Measurements from ENCODE around the gene ABCA10. TPM values are rescaled to one million over a fixed set of nuclear protein-coding genes. Genes with fewer than 3 reads are reported as not detected.
"Not testable (repeated sequence)": the region's sequence is repeated elsewhere in the genome, so short reads cannot be mapped to it uniquely, and the experiment has no call there.

Gene ABCA10, protein sequence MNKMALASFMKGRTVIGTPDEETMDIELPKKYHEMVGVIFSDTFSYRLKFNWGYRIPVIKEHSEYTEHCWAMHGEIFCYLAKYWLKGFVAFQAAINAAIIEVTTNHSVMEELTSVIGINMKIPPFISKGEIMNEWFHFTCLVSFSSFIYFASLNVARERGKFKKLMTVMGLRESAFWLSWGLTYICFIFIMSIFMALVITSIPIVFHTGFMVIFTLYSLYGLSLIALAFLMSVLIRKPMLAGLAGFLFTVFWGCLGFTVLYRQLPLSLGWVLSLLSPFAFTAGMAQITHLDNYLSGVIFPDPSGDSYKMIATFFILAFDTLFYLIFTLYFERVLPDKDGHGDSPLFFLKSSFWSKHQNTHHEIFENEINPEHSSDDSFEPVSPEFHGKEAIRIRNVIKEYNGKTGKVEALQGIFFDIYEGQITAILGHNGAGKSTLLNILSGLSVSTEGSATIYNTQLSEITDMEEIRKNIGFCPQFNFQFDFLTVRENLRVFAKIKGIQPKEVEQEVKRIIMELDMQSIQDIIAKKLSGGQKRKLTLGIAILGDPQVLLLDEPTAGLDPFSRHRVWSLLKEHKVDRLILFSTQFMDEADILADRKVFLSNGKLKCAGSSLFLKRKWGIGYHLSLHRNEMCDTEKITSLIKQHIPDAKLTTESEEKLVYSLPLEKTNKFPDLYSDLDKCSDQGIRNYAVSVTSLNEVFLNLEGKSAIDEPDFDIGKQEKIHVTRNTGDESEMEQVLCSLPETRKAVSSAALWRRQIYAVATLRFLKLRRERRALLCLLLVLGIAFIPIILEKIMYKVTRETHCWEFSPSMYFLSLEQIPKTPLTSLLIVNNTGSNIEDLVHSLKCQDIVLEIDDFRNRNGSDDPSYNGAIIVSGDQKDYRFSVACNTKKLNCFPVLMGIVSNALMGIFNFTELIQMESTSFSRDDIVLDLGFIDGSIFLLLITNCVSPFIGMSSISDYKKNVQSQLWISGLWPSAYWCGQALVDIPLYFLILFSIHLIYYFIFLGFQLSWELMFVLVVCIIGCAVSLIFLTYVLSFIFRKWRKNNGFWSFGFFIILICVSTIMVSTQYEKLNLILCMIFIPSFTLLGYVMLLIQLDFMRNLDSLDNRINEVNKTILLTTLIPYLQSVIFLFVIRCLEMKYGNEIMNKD (N-terminal part only)
- 1.0 TPM for total RNA-seq

DNA sequence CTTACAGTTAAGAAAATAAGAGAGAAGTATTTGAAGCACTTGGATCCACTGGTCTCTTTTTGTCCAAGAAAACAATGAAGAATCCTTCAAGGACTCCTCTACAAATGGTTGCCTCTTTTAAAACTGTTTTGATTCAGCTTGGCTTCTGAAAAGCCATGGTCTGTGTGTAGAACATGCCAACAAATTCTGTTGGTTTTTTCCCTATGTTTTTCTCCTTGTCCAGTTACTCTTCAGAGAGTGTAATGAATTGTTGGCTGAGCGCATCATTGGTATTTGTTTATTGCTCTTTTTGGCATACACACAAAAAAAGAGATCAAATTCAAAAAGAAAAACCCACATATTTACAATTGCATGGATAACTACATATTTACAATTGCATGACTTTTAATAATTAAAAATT, at the start of gene ABCA10:
TSS of gene ABCA10 (minus strand) at position 249 of the 400 bp plus-strand sequence. CDS start 3,466 bp downstream, outside the sequence.
- Histone ChIP-seq H3K4me1 (ENCODE audit: insufficient read depth, low read length) (peaks cover 3% of the 10 kb centered on the region), H3K9me3 (ENCODE audit: low read depth, low read length) (peaks cover 25% of the 10 kb centered on the region), H3K27me3 (ENCODE audit: insufficient read depth, low read length) (no peaks in the 10 kb centered on the region), H3K4me3 (ENCODE audit: low read length) (no peak within 1 kb of the TSS)

DNA sequence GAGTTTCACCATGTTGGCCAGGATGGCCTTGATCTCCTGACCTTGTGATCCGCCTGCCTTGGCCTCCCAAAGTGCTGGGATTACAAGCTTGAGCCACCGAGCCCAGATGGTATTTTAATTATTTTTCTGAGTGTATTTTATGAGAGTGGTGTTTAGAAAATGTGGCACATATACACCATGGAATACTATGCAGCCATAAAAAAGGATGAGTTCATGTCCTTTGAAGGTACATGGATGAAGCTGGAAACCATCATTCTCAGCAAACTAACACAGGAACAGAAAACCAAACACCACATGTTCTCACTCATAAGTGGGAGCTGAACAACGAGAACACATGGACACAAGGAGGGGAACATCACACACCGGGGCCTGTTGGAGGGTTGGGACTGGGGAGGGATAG, 47.7 kb upstream of the ABCA10 start:
- H3K4me1 ChIP-seq (ENCODE audit: insufficient read depth, low read length); H3K9me3 ChIP-seq (ENCODE audit: low read depth, low read length); H3K4me3 ChIP-seq (ENCODE audit: low read length); H3K27me3 ChIP-seq (ENCODE audit: insufficient read depth, low read length): not testable (repeated sequence)

DNA sequence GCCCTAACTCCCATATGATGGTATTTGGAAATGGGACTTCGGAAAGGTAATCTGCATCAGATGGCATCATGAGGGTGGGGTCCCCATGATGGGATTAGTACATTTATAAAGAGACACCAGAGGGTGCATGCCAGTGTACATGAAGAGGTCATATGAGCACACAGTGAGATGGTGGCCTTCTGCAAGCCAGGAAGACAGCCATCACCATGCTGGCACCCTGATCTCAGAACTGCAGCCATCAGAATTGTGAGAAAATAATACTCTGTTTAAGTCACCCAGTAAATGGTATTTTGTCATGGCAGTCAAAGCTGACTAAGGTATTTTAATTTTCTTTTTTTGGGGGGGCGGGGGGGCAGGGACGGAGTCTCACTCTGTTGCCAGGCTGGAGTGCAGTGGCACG, 47.1 kb upstream of the ABCA10 start:
- Histone ChIP-seq H3K4me3 (ENCODE audit: low read length) (no peak overlapping the region), H3K27me3 (ENCODE audit: insufficient read depth, low read length) (no peaks in the 10 kb centered on the region), H3K4me1 (ENCODE audit: insufficient read depth, low read length) (no peaks in the 10 kb centered on the region)

DNA sequence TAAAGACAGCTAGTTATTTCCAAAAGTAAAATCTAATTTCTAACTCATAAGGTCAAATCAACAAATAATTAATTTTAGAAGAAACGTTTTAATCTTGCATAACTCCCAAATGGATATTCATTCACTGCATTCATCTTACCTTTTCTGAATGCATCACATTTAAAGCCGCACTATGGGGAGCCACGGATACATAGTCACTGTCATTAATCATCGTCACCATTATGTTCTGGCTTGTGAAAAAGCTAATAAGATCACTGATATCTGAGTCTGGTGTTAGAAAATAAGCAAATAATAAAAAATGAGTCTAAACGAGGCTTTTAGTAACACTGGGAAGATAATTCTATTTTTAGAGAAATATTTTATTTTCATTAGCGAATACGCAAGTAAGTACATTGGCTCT, 42.4 kb upstream of the ABCA10 start:
- no peaks in the 10 kb centered on the region for H3K27me3 ChIP-seq (ENCODE audit: insufficient read depth, low read length)
- no peak overlapping the region for H3K4me3 ChIP-seq (ENCODE audit: low read length)
- H3K9me3 ChIP-seq (ENCODE audit: low read depth, low read length), result no peaks in the 10 kb centered on the region
- H3K4me1 ChIP-seq (ENCODE audit: insufficient read depth, low read length), result no peaks in the 10 kb centered on the region

More for the DNA sequence above, 47.1 kb upstream of the ABCA10 start:
- no peaks in the 10 kb centered on the region for H3K9me3 ChIP-seq (ENCODE audit: low read depth, low read length)

DNA sequence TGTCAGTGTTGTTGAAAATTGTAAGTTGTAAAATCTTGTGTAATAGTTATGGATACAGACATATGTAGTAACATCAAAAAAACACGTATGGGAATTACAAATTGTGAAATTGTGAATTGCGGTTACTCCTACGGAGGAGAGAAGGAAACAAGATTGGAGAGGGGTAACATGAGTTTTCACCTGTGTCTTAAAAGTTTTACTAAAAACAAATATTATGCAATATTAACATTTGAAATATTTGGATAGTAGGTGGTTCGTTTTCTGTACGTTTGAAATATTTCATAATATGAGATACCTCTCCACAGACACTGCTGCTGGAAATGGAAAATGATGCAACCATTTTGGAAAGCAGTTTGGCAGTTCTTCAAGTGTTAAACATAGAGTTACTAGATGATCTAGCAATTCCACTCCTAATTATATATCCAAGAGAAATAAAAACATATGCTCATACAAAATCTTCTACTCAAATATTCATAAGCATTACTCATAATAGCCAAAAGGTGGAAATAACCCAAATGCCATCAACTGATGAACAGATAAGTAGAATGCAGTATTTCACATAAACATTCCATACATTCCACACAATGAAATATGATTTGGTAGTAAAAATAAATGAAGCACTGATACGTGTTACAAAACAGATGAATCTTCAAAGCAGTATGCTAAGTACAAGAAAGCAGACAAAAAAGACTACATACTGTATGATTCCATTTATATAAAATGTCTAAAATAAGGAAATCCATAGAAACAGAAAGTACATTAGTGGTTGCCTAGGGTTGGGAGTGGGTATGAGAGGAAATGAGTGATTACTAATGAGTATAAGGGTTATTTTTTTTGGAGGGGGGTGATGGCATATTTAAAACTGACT, 40.7 kb upstream of the ABCA10 start:
- Histone ChIP-seq H3K4me3 (ENCODE audit: low read length) (no peak overlapping the region), H3K9me3 (ENCODE audit: low read depth, low read length) (no peaks in the 10 kb centered on the region), H3K27me3 (ENCODE audit: insufficient read depth, low read length) (no peaks in the 10 kb centered on the region), H3K4me1 (ENCODE audit: insufficient read depth, low read length) (no peaks in the 10 kb centered on the region)

DNA sequence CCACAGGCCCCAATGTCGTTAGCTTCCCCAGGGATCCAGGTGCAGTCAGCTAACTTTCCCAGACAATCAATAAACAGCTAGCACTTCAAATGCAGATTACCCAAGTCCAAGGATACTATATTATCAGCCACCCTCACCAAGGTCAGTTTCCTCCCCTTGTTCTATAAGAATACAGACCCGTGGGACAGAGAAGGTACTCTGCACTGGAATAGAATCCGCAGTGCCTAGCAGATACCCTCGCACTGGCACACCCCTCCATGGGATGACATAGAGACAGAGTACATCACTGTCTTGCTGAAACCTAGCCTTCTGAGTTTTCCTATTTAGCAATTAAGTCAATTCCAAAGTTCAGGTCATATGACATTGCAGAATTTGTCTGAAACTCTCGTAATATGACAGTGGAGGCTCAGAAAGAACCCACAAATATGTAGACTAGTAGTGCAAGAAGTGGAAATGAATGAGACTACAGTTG, 40.0 kb upstream of the ABCA10 start:
- Histone ChIP-seq H3K4me1 (ENCODE audit: insufficient read depth, low read length) (no peaks in the 10 kb centered on the region), H3K4me3 (ENCODE audit: low read length) (no peak overlapping the region)

DNA sequence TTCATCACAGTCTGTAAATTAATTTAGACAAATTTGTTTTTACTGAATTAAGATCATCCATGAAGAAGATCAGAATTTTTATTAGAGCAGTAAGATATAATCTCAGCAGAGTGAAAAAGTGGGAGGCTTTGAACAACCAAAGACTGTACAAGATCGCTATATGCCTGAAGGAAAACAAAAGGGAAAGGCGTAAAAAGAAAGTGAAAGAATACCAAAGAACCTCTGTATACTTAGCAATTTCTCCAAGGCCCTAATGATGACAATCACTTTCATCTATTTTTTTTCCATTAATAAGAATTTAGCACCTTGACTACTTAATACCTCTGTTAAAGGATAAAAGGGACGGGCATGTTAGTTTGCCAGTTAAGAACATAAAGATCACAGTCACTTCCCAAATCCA, 38.6 kb upstream of the ABCA10 start:
- Histone ChIP-seq H3K9me3 (ENCODE audit: low read depth, low read length) (no peaks in the 10 kb centered on the region), H3K4me1 (ENCODE audit: insufficient read depth, low read length) (no peaks in the 10 kb centered on the region), H3K27me3 (ENCODE audit: insufficient read depth, low read length) (no peaks in the 10 kb centered on the region), H3K4me3 (ENCODE audit: low read length) (no peak overlapping the region)

More for the DNA sequence above, 40.0 kb upstream of the ABCA10 start:
- H3K9me3 ChIP-seq (ENCODE audit: low read depth, low read length), result no peaks in the 10 kb centered on the region
- H3K27me3 ChIP-seq (ENCODE audit: insufficient read depth, low read length), result no peaks in the 10 kb centered on the region

DNA sequence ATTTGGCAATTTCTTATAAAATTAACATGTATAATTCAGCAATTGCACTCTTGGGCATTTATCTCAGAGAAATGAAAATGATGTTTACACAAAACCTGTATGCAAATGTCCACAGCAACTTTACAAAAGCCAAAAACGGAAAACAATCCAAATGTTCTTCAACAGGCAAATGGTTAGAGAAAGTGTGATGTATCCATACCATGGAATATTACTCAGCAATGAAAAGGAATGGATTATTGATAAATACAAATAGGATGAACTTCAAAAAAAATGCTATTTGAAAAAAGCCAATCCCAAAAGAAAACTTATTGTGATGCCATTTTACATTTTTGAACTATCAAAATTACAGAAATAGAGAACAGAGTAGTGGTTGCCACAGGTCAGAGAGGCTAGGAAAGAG, 37.2 kb upstream of the ABCA10 start:
- Histone ChIP-seq H3K4me1 (ENCODE audit: insufficient read depth, low read length) (no peaks in the 10 kb centered on the region), H3K9me3 (ENCODE audit: low read depth, low read length) (no peaks in the 10 kb centered on the region), H3K4me3 (ENCODE audit: low read length) (no peak overlapping the region), H3K27me3 (ENCODE audit: insufficient read depth, low read length) (no peaks in the 10 kb centered on the region)

DNA sequence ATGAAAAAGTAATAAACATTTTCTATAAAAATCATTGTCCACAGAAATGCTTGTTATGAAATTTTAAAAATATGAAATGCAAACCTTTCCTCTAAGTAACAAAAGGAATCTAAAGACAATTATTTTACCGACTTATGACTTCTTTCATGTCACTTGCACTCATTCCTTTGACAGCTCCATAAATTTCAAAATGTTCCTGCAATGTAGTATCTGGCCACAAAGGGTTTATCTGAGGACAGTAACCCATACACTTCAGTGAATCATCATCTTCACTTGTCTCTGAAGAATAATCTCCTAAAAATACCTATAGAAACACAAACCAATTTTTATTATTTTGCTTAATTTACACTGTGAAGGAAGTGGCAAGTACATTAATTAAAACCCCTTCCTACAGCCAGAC, 25.6 kb upstream of the ABCA10 start:
- no peaks in the 10 kb centered on the region for H3K27me3 ChIP-seq (ENCODE audit: insufficient read depth, low read length)
- no peaks in the 10 kb centered on the region for H3K4me1 ChIP-seq (ENCODE audit: insufficient read depth, low read length)
- no peaks in the 10 kb centered on the region for H3K9me3 ChIP-seq (ENCODE audit: low read depth, low read length)
- no peak overlapping the region for H3K4me3 ChIP-seq (ENCODE audit: low read length)

DNA sequence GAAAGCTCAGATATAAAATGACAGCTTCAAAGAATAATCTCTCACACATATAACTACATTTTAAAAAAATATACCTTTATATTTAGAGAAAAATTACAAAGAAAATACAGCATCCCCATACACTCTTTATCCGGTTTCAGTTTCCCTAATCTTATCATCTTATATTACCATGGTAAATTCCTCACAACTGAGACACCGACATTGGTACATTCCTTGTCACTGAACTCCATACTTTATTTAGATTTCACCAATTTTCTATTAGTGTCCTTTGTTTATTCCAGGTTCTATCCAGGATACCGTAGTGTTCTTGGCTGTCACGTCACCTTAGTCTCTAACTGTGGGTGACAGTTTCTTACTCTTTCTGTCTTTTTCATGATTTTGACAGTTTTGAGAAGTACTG, 22.0 kb upstream of the ABCA10 start:
- Histone ChIP-seq H3K4me3 (ENCODE audit: low read length) (no peak overlapping the region), H3K9me3 (ENCODE audit: low read depth, low read length) (no peaks in the 10 kb centered on the region), H3K27me3 (ENCODE audit: insufficient read depth, low read length) (no peaks in the 10 kb centered on the region), H3K4me1 (ENCODE audit: insufficient read depth, low read length) (no peaks in the 10 kb centered on the region)

DNA sequence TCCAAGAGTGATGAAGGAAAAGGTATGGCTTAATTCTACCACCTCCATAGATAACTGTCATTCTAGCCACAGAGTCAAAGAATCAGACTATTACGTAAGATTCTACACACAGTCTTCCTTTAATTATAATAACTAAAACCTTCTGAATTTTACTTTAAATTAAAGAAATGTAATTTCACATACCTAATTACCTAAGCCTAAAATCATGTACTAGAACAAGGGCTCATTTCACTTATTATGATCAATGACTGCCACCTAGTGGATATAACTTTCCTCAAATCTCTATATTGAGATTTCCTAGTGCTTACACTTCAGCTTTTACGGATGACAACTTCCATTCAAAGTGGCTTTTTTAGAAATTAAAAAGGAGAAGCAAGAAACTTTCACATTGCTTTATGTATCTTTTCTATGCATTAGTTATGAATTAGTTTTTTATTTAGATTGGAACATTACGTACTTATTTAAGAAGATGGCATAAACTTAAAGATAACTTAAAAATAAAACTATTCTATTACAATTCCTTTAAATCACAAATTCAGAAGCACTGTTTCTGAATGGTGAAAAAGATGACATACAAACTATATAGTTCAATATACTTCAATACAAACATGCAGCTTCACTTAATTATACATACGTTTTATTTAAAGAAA, 18.2 kb upstream of the ABCA10 start:
- Histone ChIP-seq H3K4me1 (ENCODE audit: insufficient read depth, low read length) (no peaks in the 10 kb centered on the region), H3K9me3 (ENCODE audit: low read depth, low read length) (no peaks in the 10 kb centered on the region), H3K27me3 (ENCODE audit: insufficient read depth, low read length) (no peaks in the 10 kb centered on the region), H3K4me3 (ENCODE audit: low read length) (no peak overlapping the region)

DNA sequence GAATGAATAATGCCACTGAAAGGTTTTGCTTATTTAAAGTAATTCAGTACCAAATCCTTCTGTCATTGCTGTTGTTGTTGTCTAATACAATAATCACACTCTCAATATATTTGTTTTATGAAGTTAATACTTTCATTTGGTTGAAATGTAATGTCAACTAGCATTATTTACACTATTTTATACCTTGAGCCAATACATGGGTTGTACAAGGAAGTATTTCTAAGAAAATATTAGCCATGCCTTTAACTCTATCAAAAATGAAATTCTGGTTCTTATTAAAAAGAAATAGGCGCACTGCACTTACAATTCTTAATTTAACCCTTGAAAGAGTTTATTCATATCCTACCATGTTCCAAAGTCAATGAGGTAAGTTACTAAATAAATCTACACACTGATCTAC, 17.6 kb upstream of the ABCA10 start:
- Histone ChIP-seq H3K4me1 (ENCODE audit: insufficient read depth, low read length) (no peaks in the 10 kb centered on the region), H3K9me3 (ENCODE audit: low read depth, low read length) (no peaks in the 10 kb centered on the region), H3K4me3 (ENCODE audit: low read length) (no peak overlapping the region), H3K27me3 (ENCODE audit: insufficient read depth, low read length) (no peaks in the 10 kb centered on the region)

DNA sequence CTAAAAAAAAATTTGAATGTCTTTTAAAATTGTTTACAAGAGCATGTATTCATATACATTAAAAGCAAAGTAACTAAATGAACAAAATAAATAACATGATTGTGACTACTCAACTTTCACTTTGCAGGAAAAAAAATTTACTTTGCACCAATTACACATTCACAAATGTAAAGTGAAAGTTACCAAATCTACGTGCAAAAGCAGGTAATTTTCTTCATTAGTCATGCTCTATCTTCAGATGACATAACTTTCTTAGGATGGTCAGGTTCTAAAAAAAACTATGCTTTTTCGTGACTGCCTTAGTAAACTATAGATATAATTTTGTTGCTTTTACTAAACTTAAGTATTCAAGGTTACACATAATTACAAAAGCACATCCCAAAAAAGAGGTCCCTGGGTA, 17.0 kb upstream of the ABCA10 start:
- no peaks in the 10 kb centered on the region for H3K9me3 ChIP-seq (ENCODE audit: low read depth, low read length)
- no peaks in the 10 kb centered on the region for H3K27me3 ChIP-seq (ENCODE audit: insufficient read depth, low read length)
- H3K4me3 ChIP-seq (ENCODE audit: low read length), result no peak overlapping the region
- no peaks in the 10 kb centered on the region for H3K4me1 ChIP-seq (ENCODE audit: insufficient read depth, low read length)
